Measurements from ENCODE around the gene KIT. TPM values are rescaled to one million over a fixed set of nuclear protein-coding genes. Genes with fewer than 3 reads are reported as not detected.

The KIT gene
- total and polyA plus RNA-seq, 2 donors (not counting 3 experiments of a cell fraction or from before 2014, with no cell fraction given), result 19.8 to 39.7 TPM

DNA sequence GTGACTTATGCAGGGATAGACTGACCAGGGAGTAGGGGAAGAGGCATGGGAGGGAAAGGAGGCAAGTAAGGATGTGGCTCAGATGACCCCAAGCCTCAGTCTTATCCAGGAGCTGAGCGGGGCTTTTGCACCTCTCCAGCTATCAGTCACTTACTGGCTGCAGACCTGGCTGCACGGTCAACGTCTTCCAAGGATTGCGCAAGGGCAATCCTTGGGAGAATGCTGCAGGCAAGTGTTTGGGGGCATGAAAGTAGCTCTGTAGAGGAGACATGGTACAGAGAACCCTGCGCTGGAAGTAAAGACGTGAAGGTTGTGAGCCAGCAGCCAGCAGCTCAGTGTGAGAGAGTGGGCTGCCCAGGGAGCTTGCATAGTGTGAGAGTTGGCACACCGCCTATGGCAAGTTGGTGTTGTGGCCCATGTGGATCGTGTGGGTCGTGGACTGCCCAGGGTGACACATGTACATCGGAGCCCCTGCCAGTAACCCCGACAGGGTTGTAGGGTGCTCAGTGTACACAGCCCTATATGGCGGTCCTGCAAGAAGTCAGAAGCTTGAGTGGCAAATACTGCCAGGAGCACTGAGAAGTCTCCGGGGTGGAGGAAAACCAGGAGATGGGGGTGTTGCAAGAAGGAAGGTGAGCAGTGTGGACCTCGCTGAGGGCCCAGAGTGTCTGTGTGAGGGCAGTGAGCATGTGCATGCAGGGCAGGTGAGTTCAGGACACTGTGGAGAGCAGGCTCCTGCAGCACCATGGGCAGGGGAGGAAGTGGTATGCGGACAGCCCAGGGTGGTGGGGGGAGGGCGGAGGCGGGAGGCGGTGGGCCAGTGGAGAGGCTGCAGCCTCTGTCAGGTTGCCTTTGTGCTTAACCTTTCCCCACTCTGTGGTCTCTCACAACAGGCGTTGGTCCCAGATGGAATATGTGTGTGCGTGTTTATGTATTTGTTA, 50.9 kb downstream of the KIT start:
- BruUV-seq (replicated peaks), result no TSS peak
- CTCF ChIA-PET, result no interaction called here
- H3K4me1 ChIP-seq (ENCODE audit: control insufficient read depth, extremely low read depth, insufficient read depth, low read length), result peaks cover 5% of the 10 kb centered on the region

More for the DNA sequence above, 50.9 kb downstream of the KIT start:
- no peak for DNase-seq (ENCODE audit: low read depth, low spot score)
- Histone ChIP-seq H3K9me1 (replicated peaks; ENCODE audit: control insufficient read depth, extremely low read depth, insufficient read depth, low read length) (no peaks in the 10 kb centered on the region), H3K9me3 (replicated peaks; ENCODE audit: control insufficient read depth, insufficient read depth, low read length) (no peaks in the 10 kb centered on the region), H3K9ac (replicated peaks; ENCODE audit: extremely low read depth, insufficient read depth, low read length) (no peak overlapping the region), H4K20me1 (replicated peaks; ENCODE audit: control insufficient read depth, extremely low read depth, insufficient read depth, low read length) (no peaks in the 10 kb centered on the region), H3K79me2 (ENCODE audit: control insufficient read depth, insufficient read depth, low read length) (no peaks in the 10 kb centered on the region), H2AFZ (ENCODE audit: low read depth, low read length) (no peak overlapping the region), H3K27me3 (ENCODE audit: control insufficient read depth in 2 of 2, insufficient read depth in 2 of 2, low read length in 2 of 2) (no peaks in the 10 kb centered on the region), H3K27ac (ENCODE audit: insufficient read depth, low read depth, low read length) (no peak overlapping the region), H3K4me2 (ENCODE audit: insufficient read depth, low read length) (no peak overlapping the region), H3K4me3 (replicated peaks in 1 of 3; ENCODE audit: insufficient read depth in 1 of 3, low read depth in 1 of 3, low read length in 3 of 3) (no peak overlapping the region), H3K36me3 (ENCODE audit: control insufficient read depth in 2 of 2, extremely low read depth in 1 of 2, insufficient read depth in 2 of 2, low read length in 2 of 2) (no peaks in the 10 kb centered on the region)
- no peak for FAIRE-seq
- dilution Hi-C loops (cut with MboI; ENCODE audit: extremely low pct_ligation_motif_present, low sequenced_read_pairs) (no loop called here), intact Hi-C loops (cut with micrococcal nuclease) (no loop called here)
- TF ChIP-seq JUN (IDR thresholded peaks at IDR 0.05; ENCODE audit: borderline replicate concordance, insufficient read depth, insufficient read length, low read depth) (no peak), EZH2 (IDR thresholded peaks at IDR 0.05; ENCODE audit: borderline replicate concordance, low read depth, low read length, severe bottlenecking) (no peak), MYC (IDR thresholded peaks at IDR 0.05; ENCODE audit: low read depth, low read length) (no peak), FOS (IDR thresholded peaks at IDR 0.05; ENCODE audit: borderline replicate concordance, insufficient read depth, low read length) (no peak), MAX (IDR thresholded peaks at IDR 0.05; ENCODE audit: insufficient read depth, insufficient read length) (no peak), CTCF (IDR thresholded peaks at IDR 0.05; ENCODE audit: extremely low read depth in 1 of 2, insufficient read depth in 1 of 2, low read depth in 1 of 2, low read length in 2 of 2) (no peak), POLR2A (IDR thresholded peaks at IDR 0.05; ENCODE audit: low read depth, low read length) (no peak), GATA2 (IDR thresholded peaks at IDR 0.05; ENCODE audit: insufficient read depth, insufficient read length, low read depth, low read length) (no peak), POLR2AphosphoS5 (IDR thresholded peaks at IDR 0.05; ENCODE audit: insufficient read depth, low read depth, low read length) (no peak)
- POLR2A ChIA-PET, result no interaction called here
